Measurements from ENCODE around the gene DOCK3. TPM values are rescaled to one million over a fixed set of nuclear protein-coding genes. Genes with fewer than 3 reads are reported as not detected.

The DOCK3 gene
- total RNA-seq, 1 experiment from 2014 or later, result 8.3 TPM

DNA sequence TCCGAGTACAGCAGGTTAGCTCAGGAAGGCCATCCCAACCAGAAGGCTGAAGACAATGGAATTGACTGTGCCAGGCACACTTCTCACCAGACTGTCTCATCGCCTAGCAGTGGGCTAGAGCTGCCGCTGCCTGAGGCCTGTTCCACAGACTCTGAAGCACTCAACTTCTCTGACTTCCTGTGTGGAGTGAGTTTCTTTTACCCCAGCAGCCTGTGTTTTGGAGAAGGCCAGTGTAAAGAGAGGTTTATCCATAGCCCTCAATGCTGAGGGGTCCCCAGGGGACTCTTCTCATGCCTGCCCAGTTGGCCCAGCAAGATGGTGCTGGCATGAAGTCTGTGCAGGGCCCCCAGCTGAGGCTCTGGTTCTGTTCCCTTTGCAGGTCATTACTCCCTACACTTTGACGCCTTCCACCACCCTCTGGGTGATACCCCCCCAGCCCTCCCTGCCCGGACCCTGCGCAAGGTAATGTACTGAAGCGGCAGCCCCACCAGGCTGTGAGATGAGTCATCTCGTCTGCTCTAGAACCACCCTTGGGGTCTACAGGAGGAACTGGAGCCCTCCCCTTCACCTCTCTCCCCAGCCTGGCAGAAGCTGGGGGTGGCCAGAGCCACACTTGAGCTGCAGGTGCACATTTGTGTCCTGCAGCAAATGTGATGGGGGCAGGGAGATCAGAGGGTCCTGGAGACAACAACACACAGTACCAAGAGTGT lies 705.2 kb downstream of the DOCK3 start:
- Histone ChIP-seq H4K5ac (ENCODE audit: insufficient read length, low read depth, low read length) (no peak overlapping the region), H3K18ac (ENCODE audit: insufficient read length, low read depth, low read length) (no peak overlapping the region), H3K79me2 (ENCODE audit: insufficient read depth, low read length) (no peaks in the 10 kb centered on the region), H3T11ph (ENCODE audit: low read length) (no peak overlapping the region), H3K9ac (ENCODE audit: extremely low read depth, insufficient read length, low read length) (no peak overlapping the region), H3K9me3 (ENCODE audit: control insufficient read depth, low read depth, low read length) (no peaks in the 10 kb centered on the region), H2BK20ac (ENCODE audit: low read depth, low read length, poor library complexity, severe bottlenecking) (no peak overlapping the region), H2AFZ (ENCODE audit: low read length) (no peak overlapping the region), H4K8ac (replicated peaks; ENCODE audit: insufficient read length, low read depth, low read length) (no peak overlapping the region), H4K20me1 (ENCODE audit: control insufficient read depth, insufficient read depth, insufficient read length) (no peaks in the 10 kb centered on the region), H3K27me3 (ENCODE audit: insufficient read depth, low read length) (no peaks in the 10 kb centered on the region), H3K23ac (ENCODE audit: insufficient read length, low read depth, low read length) (no peak overlapping the region), H3K14ac (ENCODE audit: insufficient read depth, low read length) (no peak overlapping the region; the same call in 1 of the 2 replicates), H2BK5ac (ENCODE audit: insufficient read length, low read length) (no peak overlapping the region), H2BK120ac (ENCODE audit: low read depth, low read length, poor library complexity, severe bottlenecking) (no peak overlapping the region), H3K4ac (ENCODE audit: low read depth, low read length) (no peak overlapping the region), H3K56ac (ENCODE audit: insufficient read length, low read depth, low read length) (no peak overlapping the region), H3K4me2 (ENCODE audit: insufficient read depth, insufficient read length, low read length) (no peak overlapping the region), H2BK12ac (ENCODE audit: insufficient read length, low read depth, low read length) (no peak overlapping the region), H3K27ac (ENCODE audit: insufficient read length, low read depth, low read length) (no peak overlapping the region), H3K4me1 (ENCODE audit: insufficient read depth, low read length) (no peaks in the 10 kb centered on the region), H4K91ac (ENCODE audit: insufficient read length, low read depth, low read length) (no peak overlapping the region), H2BK15ac (ENCODE audit: low read depth, low read length) (no peak overlapping the region), H2AK5ac (ENCODE audit: insufficient read length, low read length) (no peak overlapping the region), H3K23me2 (ENCODE audit: insufficient read length, low read depth, low read length, poor library complexity, severe bottlenecking) (peaks cover 8% of the 10 kb centered on the region), H3K79me1 (ENCODE audit: insufficient read depth, low read depth, low read length, poor library complexity, severe bottlenecking) (no peaks in the 10 kb centered on the region)
- no peak for DNase-seq
- TF ChIP-seq, protein P1, sequence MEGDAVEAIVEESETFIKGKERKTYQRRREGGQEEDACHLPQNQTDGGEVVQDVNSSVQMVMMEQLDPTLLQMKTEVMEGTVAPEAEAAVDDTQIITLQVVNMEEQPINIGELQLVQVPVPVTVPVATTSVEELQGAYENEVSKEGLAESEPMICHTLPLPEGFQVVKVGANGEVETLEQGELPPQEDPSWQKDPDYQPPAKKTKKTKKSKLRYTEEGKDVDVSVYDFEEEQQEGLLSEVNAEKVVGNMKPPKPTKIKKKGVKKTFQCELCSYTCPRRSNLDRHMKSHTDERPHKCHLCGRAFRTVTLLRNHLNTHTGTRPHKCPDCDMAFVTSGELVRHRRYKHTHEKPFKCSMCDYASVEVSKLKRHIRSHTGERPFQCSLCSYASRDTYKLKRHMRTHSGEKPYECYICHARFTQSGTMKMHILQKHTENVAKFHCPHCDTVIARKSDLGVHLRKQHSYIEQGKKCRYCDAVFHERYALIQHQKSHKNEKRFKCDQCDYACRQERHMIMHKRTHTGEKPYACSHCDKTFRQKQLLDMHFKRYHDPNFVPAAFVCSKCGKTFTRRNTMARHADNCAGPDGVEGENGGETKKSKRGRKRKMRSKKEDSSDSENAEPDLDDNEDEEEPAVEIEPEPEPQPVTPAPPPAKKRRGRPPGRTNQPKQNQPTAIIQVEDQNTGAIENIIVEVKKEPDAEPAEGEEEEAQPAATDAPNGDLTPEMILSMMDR (conservative IDR thresholded peaks at IDR 0.05), result no peak
- Mint-ChIP-seq H3K27ac (peak overlapping the region in 1 of 3 experiments; percentile 80; a peak in 1 of 7 replicates), H3K27me3 (ENCODE audit: low read depth) (peaks cover 2% of the 10 kb centered on the region; the same call in 1 of the 2 replicates), H3K4me3 (no peak overlapping the region; a peak in 1 of 5 replicates), H3K36me3 (ENCODE audit: insufficient read depth in 1 of 3, low read depth in 3 of 3) (peaks cover 0 to 9% (median 5%) of the 10 kb centered on the region in 3 experiments; a peak in 5 of 7 replicates), H3K4me1 (peaks cover 12 to 14% of the 10 kb centered on the region in 2 experiments), H3K9me3 (no peaks in the 10 kb centered on the region)
- WGBS (ENCODE audit: extremely low coverage, insufficient read length, low lambda C conversion rate), result no CpG with 5 or more reads among the region's 8 CpGs

Data from H9 (cell line).